Measurements from ENCODE around the gene BAZ2B.

The BAZ2B gene

GRCh38 chr2:159275111-159275510 lies 341.2 kb downstream of the BAZ2B start:
- no peak for TF ChIP-seq CTCF (IDR thresholded peaks at IDR 0.05; ENCODE audit: insufficient read depth, low read depth, low read length, missing control alignments)
- H3K4me3 ChIP-seq (ENCODE audit: low read length), result no peak overlapping the region
- no peak for DNase-seq (ENCODE audit: low read depth)

- no peak for DNase-seq (ENCODE audit: low read depth)
- H3K4me3 ChIP-seq (ENCODE audit: low read length), result no peak overlapping the region
- TF ChIP-seq CTCF (IDR thresholded peaks at IDR 0.05; ENCODE audit: insufficient read depth, low read depth, low read length, missing control alignments), result no peak
These were observed 344.2 kb downstream of the BAZ2B start for GRCh38 chr2:159272156-159272555.

GRCh38 chr2:159270744-159271379 lies 345.5 kb downstream of the BAZ2B start:
- no peak overlapping the region for H3K4me3 ChIP-seq (ENCODE audit: low read length)
- no peak for DNase-seq (ENCODE audit: low read depth)
- TF ChIP-seq CTCF (IDR thresholded peaks at IDR 0.05; ENCODE audit: insufficient read depth, low read depth, low read length, missing control alignments), result no peak
